CD4-positive, alpha-beta T cell treated with Interleukin-17A for 1 hour (primary cell): ENCODE data around the gene CPVL.
A peak's percentile ranks its signal among the peaks of the same experiment; 100 is the strongest.

Source experiments
- DNase-seq: peaks from one replicate; pipeline ENCODE4 v3.0.0-alpha.2; 2020

CPVL gene

GRCh38 chr7:28960071-28960840 lies 186.1 kb downstream of the CPVL start:
- DNase-seq = no peak

- DNase-seq = no peak
Observed at GRCh38 chr7:28958980-28959347, 187.4 kb downstream of the CPVL start.

- no peak for DNase-seq
Observed at GRCh38 chr7:28958235-28958979, 187.9 kb downstream of the CPVL start, which contains the start of gene TRIL. Gene TRIL, minus strand, starts transcription at chr7:28958330. Its CDS starts 284 bp downstream, at chr7:28958046.

GRCh38 chr7:28957751-28958234 lies 188.5 kb downstream of the CPVL start:
- no peak for DNase-seq

GRCh38 chr7:28957064-28957750 lies 189.1 kb downstream of the CPVL start:
- no peak for DNase-seq

- no peak for DNase-seq
Observed at GRCh38 chr7:28956608-28957063, 189.7 kb downstream of the CPVL start.

- DNase-seq = peak; percentile 10
Observed at GRCh38 chr7:28955718-28956607, 190.4 kb downstream of the CPVL start.

GRCh38 chr7:28955356-28955717 lies 191.0 kb downstream of the CPVL start:
- no peak for DNase-seq

- DNase-seq = no peak
Observed at GRCh38 chr7:28954946-28955345, 191.4 kb downstream of the CPVL start.

- DNase-seq = no peak
Observed at GRCh38 chr7:28954471-28954870, 191.9 kb downstream of the CPVL start.

- DNase-seq = no peak
Observed at GRCh38 chr7:28953633-28954032, 192.7 kb downstream of the CPVL start.
